PC-9 (cell line): Measurements from ENCODE around the gene PHF21B.

Experiments
- EZH2 ChIP-seq: fragments of 200-600 bp; sonication (generic); IDR thresholded peaks from 2 replicates; pipeline ENCODE4 v1.8.0; 2017; ENCODE audit warnings: antibody characterized with exemption, low read depth
- TF ChIP-seq, protein P1 (sequence below): fragments of 200-600 bp; sonication (generic); conservative IDR thresholded peaks from 2 replicates; pipeline ENCODE4 v1.6.1; 2017; ENCODE audit warnings: mixed run types, antibody characterized with exemption, mild to moderate bottlenecking, moderate library complexity

DNA sequence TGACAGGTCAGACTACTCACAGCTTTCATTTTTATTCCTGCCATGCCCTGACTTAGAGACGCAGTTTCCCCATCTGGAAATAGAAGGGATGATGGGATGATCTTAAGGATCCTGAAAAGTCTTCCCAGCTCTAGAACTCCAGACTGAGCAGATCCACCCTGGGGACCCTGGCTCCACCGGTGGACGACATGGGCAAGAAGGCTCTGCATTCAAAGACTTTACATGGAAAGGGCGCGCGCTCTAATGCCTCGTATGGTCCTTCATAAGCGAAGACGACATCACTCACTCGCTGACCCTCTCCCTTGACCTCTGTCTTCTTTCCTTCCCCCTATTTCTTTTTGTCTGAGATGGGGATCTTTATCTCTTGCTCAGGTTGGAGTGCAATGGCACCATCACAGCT, 24.4 kb upstream of the PHF21B start:
- TF ChIP-seq, protein P1, sequence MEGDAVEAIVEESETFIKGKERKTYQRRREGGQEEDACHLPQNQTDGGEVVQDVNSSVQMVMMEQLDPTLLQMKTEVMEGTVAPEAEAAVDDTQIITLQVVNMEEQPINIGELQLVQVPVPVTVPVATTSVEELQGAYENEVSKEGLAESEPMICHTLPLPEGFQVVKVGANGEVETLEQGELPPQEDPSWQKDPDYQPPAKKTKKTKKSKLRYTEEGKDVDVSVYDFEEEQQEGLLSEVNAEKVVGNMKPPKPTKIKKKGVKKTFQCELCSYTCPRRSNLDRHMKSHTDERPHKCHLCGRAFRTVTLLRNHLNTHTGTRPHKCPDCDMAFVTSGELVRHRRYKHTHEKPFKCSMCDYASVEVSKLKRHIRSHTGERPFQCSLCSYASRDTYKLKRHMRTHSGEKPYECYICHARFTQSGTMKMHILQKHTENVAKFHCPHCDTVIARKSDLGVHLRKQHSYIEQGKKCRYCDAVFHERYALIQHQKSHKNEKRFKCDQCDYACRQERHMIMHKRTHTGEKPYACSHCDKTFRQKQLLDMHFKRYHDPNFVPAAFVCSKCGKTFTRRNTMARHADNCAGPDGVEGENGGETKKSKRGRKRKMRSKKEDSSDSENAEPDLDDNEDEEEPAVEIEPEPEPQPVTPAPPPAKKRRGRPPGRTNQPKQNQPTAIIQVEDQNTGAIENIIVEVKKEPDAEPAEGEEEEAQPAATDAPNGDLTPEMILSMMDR: no peak
- TF ChIP-seq EZH2: no peak
